Stimulated activated memory B cell treated with anti-CD40 and anti-IgM and Interleukin-4, amounts not matched to agents 10 μg/mL and 1 μg/mL and 100 μg/mL, for 72 hours (primary cell): ENCODE data around the gene TRIO.

Source experiments
- ATAC-seq: fragments of 150-1000 bp; cut with Tn5 transposase; 2 replicates; pipeline ENCODE4 v1.10.0; 2021
- H3K27ac Mint-ChIP-seq: one replicate; pipeline ENCODE4 v1.8.0; 2022; ENCODE audit warnings: mild to moderate bottlenecking, mixed read lengths
- H3K27me3 Mint-ChIP-seq: one replicate; pipeline ENCODE4 v1.8.0; 2022; ENCODE audit warnings: mixed read lengths
- H3K36me3 Mint-ChIP-seq: one replicate; pipeline ENCODE4 v1.8.0; 2022; ENCODE audit warnings: mixed read lengths
- H3K4me1 Mint-ChIP-seq: one replicate; pipeline ENCODE4 v1.8.0; 2022; ENCODE audit warnings: mixed read lengths
- H3K4me3 Mint-ChIP-seq: one replicate; pipeline ENCODE4 v1.8.0; 2022; ENCODE audit warnings: mild to moderate bottlenecking, moderate library complexity, mixed read lengths
- H3K9me3 Mint-ChIP-seq: one replicate; pipeline ENCODE4 v1.8.0; 2022; ENCODE audit warnings: mixed read lengths

TRIO gene

GRCh38 chr5:14301186-14301585 is 158.0 kb downstream of the TRIO start:
- Mint-ChIP-seq H3K36me3 (peaks cover 52% of the 10 kb centered on the region), H3K27me3 (no peaks in the 10 kb centered on the region), H3K27ac (no peak overlapping the region), H3K4me1 (peaks cover 6% of the 10 kb centered on the region), H3K4me3 (no peak overlapping the region), H3K9me3 (no peaks in the 10 kb centered on the region)
- ATAC-seq = no peak

- H3K36me3 Mint-ChIP-seq = peaks cover 51% of the 10 kb centered on the region
- H3K27ac Mint-ChIP-seq = peak overlapping the region; percentile 29
- no peak for ATAC-seq
- H3K4me1 Mint-ChIP-seq = peaks cover 6% of the 10 kb centered on the region
- H3K27me3 Mint-ChIP-seq = no peaks in the 10 kb centered on the region
- H3K9me3 Mint-ChIP-seq = no peaks in the 10 kb centered on the region
- H3K4me3 Mint-ChIP-seq = no peak overlapping the region
Observed at GRCh38 chr5:14302330-14302729, 159.2 kb downstream of the TRIO start.

- ATAC-seq = no peak
- H3K36me3 Mint-ChIP-seq = peaks cover 57% of the 10 kb centered on the region
- H3K4me1 Mint-ChIP-seq = peaks cover 19% of the 10 kb centered on the region
- peaks cover 9% of the 10 kb centered on the region for H3K9me3 Mint-ChIP-seq
- H3K4me3 Mint-ChIP-seq = no peak overlapping the region
- H3K27me3 Mint-ChIP-seq = no peaks in the 10 kb centered on the region
- no peak overlapping the region for H3K27ac Mint-ChIP-seq
Observed at GRCh38 chr5:14305045-14305444, 161.9 kb downstream of the TRIO start.

- H3K27ac Mint-ChIP-seq = no peak overlapping the region
- peaks cover 19% of the 10 kb centered on the region for H3K4me1 Mint-ChIP-seq
- H3K27me3 Mint-ChIP-seq = no peaks in the 10 kb centered on the region
- H3K36me3 Mint-ChIP-seq = peaks cover 59% of the 10 kb centered on the region
- no peak for ATAC-seq
- H3K4me3 Mint-ChIP-seq = no peak overlapping the region
- peaks cover 9% of the 10 kb centered on the region for H3K9me3 Mint-ChIP-seq
Observed at GRCh38 chr5:14306329-14306815, 163.2 kb downstream of the TRIO start.

- Mint-ChIP-seq H3K36me3 (peaks cover 48% of the 10 kb centered on the region), H3K27ac (no peak overlapping the region), H3K4me1 (peaks cover 13% of the 10 kb centered on the region), H3K9me3 (peaks cover 9% of the 10 kb centered on the region), H3K27me3 (no peaks in the 10 kb centered on the region), H3K4me3 (no peak overlapping the region)
- no peak for ATAC-seq
Observed at GRCh38 chr5:14308384-14309154, 165.4 kb downstream of the TRIO start.

- H3K9me3 Mint-ChIP-seq = peaks cover 9% of the 10 kb centered on the region
- H3K36me3 Mint-ChIP-seq = peaks cover 43% of the 10 kb centered on the region
- peak overlapping the region; percentile 62 for H3K27ac Mint-ChIP-seq
- no peaks in the 10 kb centered on the region for H3K27me3 Mint-ChIP-seq
- H3K4me1 Mint-ChIP-seq = peaks cover 13% of the 10 kb centered on the region
- no peak overlapping the region for H3K4me3 Mint-ChIP-seq
- ATAC-seq = no peak
Observed at GRCh38 chr5:14309199-14309598, 166.1 kb downstream of the TRIO start.

- H3K4me1 Mint-ChIP-seq = peaks cover 13% of the 10 kb centered on the region
- H3K27ac Mint-ChIP-seq = peak overlapping the region; percentile 62
Observed at GRCh38 chr5:14309878-14310531, 166.9 kb downstream of the TRIO start.

GRCh38 chr5:14310901-14311300 is 167.8 kb downstream of the TRIO start:
- H3K9me3 Mint-ChIP-seq = peaks cover 9% of the 10 kb centered on the region
- no peak overlapping the region for H3K4me3 Mint-ChIP-seq
- no peak for ATAC-seq
- peaks cover 43% of the 10 kb centered on the region for H3K36me3 Mint-ChIP-seq
- H3K27me3 Mint-ChIP-seq = no peaks in the 10 kb centered on the region
- peaks cover 13% of the 10 kb centered on the region for H3K4me1 Mint-ChIP-seq
- no peak overlapping the region for H3K27ac Mint-ChIP-seq

More at GRCh38 chr5:14309878-14310531, 166.9 kb downstream of the TRIO start:
- Mint-ChIP-seq H3K4me3 (no peak overlapping the region), H3K27me3 (no peaks in the 10 kb centered on the region), H3K9me3 (peaks cover 9% of the 10 kb centered on the region), H3K36me3 (peaks cover 43% of the 10 kb centered on the region)
- no peak for ATAC-seq

GRCh38 chr5:14313986-14314690 is 171.0 kb downstream of the TRIO start:
- H3K4me1 Mint-ChIP-seq = peaks cover 9% of the 10 kb centered on the region
- no peaks in the 10 kb centered on the region for H3K9me3 Mint-ChIP-seq
- H3K4me3 Mint-ChIP-seq = no peak overlapping the region
- ATAC-seq = no peak
- peaks cover 38% of the 10 kb centered on the region for H3K36me3 Mint-ChIP-seq
- no peaks in the 10 kb centered on the region for H3K27me3 Mint-ChIP-seq
- no peak overlapping the region for H3K27ac Mint-ChIP-seq

GRCh38 chr5:14316471-14316870 is 173.3 kb downstream of the TRIO start:
- peaks cover 11% of the 10 kb centered on the region for H3K4me1 Mint-ChIP-seq
- H3K9me3 Mint-ChIP-seq = peaks cover 3% of the 10 kb centered on the region
- no peak overlapping the region for H3K4me3 Mint-ChIP-seq
- peaks cover 44% of the 10 kb centered on the region for H3K36me3 Mint-ChIP-seq
- no peaks in the 10 kb centered on the region for H3K27me3 Mint-ChIP-seq
- no peak overlapping the region for H3K27ac Mint-ChIP-seq
- no peak for ATAC-seq

- peaks cover 11% of the 10 kb centered on the region for H3K4me1 Mint-ChIP-seq
- H3K36me3 Mint-ChIP-seq = peaks cover 51% of the 10 kb centered on the region
- ATAC-seq = no peak
- H3K4me3 Mint-ChIP-seq = no peak overlapping the region
- H3K27me3 Mint-ChIP-seq = no peaks in the 10 kb centered on the region
- H3K27ac Mint-ChIP-seq = peak overlapping the region; percentile 56
- H3K9me3 Mint-ChIP-seq = peaks cover 3% of the 10 kb centered on the region
Observed at GRCh38 chr5:14319102-14319501, 176.0 kb downstream of the TRIO start.

- no peak overlapping the region for H3K27ac Mint-ChIP-seq
- peaks cover 48% of the 10 kb centered on the region for H3K36me3 Mint-ChIP-seq
- H3K4me3 Mint-ChIP-seq = no peak overlapping the region
- no peak for ATAC-seq
- peaks cover 11% of the 10 kb centered on the region for H3K4me1 Mint-ChIP-seq
- H3K27me3 Mint-ChIP-seq = no peaks in the 10 kb centered on the region
- peaks cover 3% of the 10 kb centered on the region for H3K9me3 Mint-ChIP-seq
Observed at GRCh38 chr5:14321936-14322335, 178.8 kb downstream of the TRIO start.

GRCh38 chr5:14322437-14323187 is 179.5 kb downstream of the TRIO start:
- Mint-ChIP-seq H3K4me3 (no peak overlapping the region), H3K9me3 (peaks cover 3% of the 10 kb centered on the region), H3K27ac (no peak overlapping the region)

GRCh38 chr5:14323466-14323865 is 180.3 kb downstream of the TRIO start:
- no peak overlapping the region for H3K27ac Mint-ChIP-seq
- H3K27me3 Mint-ChIP-seq = no peaks in the 10 kb centered on the region
- H3K4me3 Mint-ChIP-seq = no peak overlapping the region
- ATAC-seq = no peak
- peaks cover 3% of the 10 kb centered on the region for H3K9me3 Mint-ChIP-seq
- peaks cover 13% of the 10 kb centered on the region for H3K4me1 Mint-ChIP-seq
- H3K36me3 Mint-ChIP-seq = peaks cover 45% of the 10 kb centered on the region

More at GRCh38 chr5:14322437-14323187, 179.5 kb downstream of the TRIO start:
- ATAC-seq = no peak
- Mint-ChIP-seq H3K27me3 (no peaks in the 10 kb centered on the region), H3K4me1 (peaks cover 11% of the 10 kb centered on the region), H3K36me3 (peaks cover 48% of the 10 kb centered on the region)

GRCh38 chr5:14325369-14325768 is 182.2 kb downstream of the TRIO start:
- no peaks in the 10 kb centered on the region for H3K27me3 Mint-ChIP-seq

More at GRCh38 chr5:14325369-14325768, 182.2 kb downstream of the TRIO start:
- peaks cover 26% of the 10 kb centered on the region for H3K36me3 Mint-ChIP-seq
- no peak overlapping the region for H3K4me3 Mint-ChIP-seq
- H3K9me3 Mint-ChIP-seq = peaks cover 3% of the 10 kb centered on the region
- H3K27ac Mint-ChIP-seq = no peak overlapping the region
- H3K4me1 Mint-ChIP-seq = peaks cover 15% of the 10 kb centered on the region
- no peak for ATAC-seq
